Mesenteric fat pad (tissue), 1 donor: ENCODE measurements around the gene TBX4. TPM values are rescaled to one million over a fixed set of nuclear protein-coding genes. Genes with fewer than 3 reads are reported as not detected.

Source experiments
- DNase-seq: peaks from one replicate; pipeline ENCODE4 v3.0.0-alpha.2; 2020; ENCODE audit warnings: low spot score
- total RNA-seq: library from RNA; stranded (reverse); fragmentation: NEBNext Ultra II Directional; extraction: Animal tissue kit (Norgen Biotek cat#: 25700); gene quantifications from one replicate; pipeline ENCODE4 v1.2.1, GENCODE V29; 2021
- donor health status: DM: yes; HTN: yes; CAD: no.

TBX4 gene
- total RNA-seq, 1 donor from 2014 or later: 0.19 TPM

DNA sequence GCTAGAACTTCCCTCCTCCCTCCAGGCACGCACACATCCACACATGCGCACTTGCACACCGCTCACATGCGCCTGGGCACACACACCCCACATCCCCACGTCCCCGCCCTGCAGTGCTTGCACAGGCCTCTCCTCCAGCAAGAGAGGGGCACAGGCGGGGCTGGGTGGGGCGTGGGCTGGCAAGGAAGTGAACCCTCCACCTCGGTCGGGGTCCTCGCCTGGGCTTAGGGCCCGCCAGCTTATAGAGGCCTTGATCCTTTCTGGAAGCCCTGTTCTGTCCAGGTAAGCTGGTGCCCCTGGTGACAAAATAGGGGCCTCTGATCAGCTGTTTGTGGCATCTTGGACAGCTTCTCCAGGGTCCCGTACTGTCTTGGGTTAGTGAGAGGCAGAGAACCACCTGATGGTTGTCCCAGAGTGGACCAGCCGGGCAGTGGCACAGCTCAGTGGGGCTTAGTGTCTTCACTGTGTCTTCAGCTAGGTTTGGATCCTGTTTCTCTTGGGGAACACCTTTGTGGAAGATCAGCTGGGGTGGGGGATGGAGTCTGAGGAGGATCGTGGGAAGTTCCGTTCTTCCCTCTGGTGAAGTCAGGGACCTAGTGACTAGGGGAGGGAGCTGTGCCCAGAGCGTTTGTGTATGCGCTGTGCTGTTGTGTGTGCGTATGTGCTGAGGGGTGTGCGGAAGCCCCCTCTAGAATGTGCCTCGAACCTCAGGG is 12.1 kb downstream of the TBX4 start:
- DNase-seq: peak; percentile 75

DNA sequence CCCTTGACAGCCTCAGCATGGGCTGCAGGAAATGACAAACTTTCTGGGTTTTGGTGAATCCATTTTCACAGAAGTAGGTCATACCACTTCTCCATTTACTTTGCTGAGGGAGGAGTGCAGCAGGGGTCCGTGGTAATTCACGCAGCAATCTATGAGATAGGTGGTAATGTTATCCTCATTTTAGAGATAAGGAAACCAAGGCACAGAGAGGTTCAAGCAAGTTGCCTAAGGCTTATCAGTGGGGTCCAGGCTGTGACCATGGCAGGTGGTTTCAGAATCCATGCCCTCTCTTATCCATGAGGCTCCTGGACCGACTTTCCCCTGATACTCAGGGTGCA is 12.6 kb downstream of the TBX4 start:
- DNase-seq: no peak

DNA sequence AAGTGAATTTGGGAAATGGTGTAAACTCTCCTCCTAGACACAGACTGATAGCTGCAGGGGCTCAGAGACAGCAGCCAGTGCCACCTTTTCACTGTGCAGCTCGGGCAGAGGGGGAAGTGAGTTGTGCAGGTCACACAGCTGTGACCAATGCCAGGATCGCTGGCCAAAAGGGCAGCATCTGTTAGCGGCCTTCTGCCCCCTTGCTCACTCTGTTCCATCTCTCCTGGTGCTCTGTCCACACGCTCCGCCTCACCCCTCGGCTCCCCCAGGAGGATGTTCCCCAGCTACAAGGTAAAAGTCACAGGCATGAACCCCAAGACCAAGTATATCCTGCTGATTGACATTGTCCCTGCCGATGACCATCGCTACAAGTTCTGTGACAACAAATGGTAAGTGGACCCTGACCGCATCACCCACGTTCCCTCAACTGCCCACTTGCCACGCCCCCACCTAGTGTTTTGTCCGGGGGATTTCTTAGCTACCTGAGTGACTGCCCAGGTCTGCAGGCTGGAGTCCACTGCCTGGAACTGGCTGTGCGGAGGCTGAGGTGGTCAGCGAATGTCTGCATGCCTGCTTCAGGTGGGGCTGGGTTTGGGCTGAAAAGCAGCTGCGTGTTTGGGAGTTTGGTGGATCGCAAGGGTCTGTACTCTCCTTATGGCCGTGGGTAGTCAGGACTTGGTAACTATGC is 13.5 kb downstream of the TBX4 start:
- DNase-seq: peak; percentile 81

DNA sequence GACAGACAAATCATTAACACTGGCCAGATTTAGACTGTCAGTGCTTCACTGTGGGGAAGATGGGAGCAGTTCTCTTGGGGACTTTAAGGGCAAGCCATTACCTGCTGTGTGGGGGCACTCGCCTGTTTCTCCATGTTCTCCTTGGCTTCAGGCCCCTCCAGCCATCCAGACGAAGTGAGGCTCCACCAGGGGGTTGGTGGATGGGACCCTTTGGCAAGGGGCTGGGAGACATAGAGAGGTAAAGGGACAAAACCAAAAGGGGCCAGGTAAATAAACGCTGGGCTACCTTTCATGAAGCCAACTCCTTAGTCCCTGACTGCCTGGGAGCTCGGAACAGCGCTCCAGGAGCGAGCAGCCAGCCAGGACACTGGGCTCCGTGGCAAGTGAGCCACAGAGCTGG is 14.0 kb downstream of the TBX4 start:
- DNase-seq: no peak

DNA sequence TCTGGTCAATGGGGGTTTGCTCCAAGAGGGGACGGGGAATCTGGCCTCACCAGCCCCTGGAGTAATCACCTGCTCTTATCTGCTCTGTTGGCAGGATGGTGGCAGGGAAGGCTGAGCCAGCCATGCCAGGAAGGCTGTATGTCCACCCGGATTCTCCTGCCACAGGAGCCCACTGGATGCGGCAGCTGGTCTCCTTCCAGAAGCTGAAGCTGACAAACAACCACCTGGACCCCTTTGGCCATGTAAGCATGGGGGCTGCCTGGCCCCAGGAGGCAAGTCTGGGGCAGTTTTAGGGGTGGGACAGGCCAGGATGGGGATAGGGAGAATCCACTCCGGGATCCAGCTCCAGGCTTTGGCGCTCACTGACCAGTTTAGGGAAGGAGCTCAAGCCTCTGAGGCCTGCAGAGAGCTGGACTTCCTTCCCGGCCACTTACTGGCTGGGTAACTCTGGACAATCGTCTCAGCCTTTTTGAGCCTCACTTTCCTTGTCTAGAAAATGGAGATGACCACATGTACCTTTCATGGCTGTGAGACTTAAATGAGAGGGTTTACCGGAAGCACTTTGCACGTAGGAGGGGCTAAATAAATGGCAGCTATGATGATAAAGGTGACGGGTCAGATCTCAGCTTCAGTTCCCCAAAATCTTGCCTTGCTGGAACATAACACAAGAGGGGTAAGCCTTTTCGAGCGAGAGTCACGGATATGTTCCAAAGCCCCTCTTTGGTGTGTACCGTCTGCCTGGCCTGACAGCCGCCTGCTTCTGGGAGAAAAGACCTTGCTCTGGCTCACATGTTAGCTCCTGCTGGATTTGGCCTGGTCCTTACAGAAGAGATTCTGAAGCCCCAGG is 15.4 kb downstream of the TBX4 start:
- DNase-seq: no peak

DNA sequence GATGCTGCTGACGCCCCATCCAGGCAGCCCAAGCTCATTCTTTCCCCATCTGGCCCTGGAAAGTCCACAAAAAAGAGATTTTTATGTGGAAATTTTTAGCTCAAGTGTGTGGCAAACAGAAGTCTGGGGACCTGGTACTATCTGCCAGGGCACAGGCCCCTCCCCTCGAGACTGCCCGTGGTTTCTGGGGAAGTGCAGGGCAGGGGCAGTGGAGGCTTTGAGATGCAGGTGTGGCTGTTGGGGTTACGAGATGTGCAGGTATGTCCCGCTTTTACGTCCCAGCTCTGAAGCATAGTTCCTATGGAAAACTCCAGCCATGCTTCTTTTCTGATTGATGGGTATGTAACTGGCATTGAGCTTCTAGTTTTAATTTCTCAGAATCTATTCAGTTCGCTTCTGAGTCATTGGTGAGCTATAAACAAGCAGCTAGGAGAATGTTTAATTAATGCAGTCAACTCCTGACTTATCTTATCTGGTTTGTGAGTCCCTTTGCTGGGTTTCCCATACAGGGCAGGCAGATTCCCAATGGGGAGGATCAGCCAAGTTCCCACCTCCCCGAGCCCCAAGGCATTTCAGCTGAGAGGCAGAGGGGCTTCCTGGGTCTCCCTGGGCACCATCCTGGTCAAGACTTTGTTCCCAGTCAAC is 16.2 kb downstream of the TBX4 start:
- no peak for DNase-seq

DNA sequence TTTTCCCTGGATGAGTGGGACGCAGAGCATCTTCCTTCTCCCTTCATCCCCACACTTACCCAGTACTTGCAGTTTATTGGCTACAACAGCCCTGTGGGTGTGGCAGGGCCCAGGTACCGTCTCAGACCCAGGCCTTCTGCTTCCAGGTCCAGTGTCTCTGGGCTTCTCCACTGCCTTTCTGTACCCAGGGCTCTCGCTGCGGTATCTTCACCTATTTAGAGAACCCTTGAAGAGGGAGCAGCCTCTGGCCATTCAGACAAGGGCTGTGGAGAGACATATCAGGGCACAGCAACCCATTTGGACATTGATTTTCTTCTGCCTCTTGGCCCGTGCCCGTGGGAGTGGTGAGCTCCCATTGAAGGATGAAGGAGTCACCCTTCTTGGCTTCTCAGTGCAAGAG is 17.3 kb downstream of the TBX4 start:
- no peak for DNase-seq

DNA sequence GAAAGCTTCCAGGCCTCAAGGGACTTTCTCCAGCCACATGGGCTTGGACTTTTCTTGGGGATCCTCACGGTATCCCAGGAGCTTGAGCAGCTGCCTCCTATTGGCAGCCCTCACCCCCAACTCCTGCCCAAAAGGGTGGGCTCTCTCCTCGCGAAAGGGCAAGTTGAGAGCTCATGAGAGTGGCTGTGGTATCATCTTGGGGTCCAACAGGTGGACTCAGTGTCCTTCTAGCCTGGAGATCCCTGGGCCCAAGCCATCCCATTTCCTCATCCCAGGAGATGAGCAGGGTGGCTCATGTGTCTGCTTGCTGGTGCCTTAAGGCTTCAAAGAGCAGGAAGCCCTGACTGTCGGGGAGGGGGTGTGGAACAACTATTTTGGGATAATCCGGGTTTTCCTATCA is 17.7 kb downstream of the TBX4 start:
- DNase-seq: no peak

DNA sequence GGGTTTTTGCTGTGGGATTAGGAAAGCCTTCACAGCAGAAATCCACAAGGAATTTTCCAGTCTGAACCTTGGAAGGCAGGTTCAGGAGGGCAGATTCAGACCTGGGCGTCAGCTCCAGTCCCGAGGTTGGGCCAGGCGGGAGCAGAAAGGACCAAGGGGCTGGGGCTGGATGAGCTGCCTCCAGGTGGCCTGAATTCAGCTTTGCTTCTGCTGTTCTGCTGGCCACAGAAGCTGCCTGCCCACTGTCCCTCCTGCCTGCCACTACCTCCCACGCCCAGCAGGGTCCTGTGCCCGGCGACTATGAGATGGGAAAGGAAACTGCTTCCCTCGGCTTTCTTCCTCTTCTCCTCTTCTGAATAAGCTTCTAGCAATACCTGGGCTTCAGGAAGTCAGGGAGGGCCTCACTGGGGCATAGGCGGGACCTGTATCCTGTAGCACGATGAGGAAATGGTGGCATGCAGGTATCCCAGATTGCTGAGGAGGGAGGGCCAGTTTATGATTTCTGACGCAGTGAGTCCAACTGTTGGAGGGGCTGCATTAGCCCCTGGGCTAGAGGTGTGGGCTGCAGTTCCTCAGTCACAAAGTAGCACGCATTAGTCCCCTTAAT is 18.4 kb downstream of the TBX4 start:
- DNase-seq: no peak

DNA sequence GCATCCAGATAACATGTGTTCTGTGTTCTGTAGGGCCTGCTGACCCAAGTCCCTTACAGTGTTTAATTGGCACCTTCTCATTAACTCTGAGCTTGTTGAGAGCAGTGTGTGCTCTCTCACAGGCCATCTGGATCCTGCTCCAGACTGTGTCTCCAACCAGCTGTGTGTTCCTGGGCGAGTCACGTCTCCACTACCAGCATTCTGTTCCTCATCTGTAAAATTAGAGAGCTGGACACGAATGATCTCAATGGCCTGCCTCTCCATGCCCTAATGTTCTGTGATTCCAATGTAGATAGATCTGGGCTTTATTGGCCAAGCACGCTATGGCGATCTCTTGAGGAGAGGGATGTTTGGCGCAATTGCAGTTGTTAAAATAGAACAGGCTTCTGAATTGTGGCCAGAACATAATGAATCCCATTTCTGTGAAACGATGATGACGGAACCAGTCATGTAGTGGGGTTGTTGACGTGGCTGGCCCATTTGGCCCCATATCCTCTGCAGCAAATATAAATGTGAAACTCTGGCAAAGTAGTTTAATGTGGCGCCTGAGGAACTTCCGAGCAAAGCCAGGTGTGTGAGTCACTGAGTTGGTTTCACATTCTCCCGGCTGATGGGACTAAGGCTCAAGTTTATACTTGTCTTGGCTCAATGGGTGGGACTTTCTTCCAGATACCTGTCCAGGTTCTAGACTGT is 22.2 kb downstream of the TBX4 start:
- DNase-seq: no peak

DNA sequence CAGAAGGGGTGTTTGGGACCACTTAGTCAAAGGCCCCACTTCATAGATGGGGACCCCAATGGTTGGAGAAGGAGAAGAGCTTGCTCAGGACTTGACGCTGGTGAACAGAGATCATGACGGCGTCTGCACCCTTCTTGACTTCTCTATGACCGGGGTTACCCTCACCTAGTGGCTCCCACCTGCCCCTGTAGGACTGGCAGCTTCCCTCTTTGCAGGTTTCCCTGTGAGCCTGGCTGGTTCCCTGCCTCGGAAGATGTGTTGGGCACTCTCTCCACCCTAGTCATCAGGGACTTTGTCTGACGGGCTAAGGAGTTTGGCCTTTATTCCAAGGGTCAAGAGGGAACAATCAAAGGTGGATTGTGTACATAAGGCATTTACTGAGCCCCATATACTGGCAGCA is 22.7 kb downstream of the TBX4 start:
- no peak for DNase-seq

DNA sequence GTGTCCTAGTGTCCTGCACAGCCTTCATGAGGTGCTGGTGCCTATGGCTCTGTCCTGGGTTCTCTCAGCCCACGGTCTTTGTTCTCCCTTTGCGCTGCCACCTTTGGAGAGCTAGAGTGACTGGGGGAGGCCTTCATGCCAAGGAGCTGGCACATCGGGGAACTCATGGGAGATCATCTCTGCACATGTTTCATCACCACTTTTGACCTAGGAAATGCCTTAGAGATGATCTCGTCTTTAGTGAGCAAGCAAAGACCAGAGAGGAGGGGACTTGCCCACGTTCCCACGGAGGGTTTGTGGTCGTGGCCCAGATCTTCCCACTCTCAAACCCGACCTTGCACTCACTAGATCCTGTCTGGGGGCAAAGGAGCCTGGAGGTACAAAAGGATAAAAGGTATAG is 23.5 kb downstream of the TBX4 start:
- no peak for DNase-seq

DNA sequence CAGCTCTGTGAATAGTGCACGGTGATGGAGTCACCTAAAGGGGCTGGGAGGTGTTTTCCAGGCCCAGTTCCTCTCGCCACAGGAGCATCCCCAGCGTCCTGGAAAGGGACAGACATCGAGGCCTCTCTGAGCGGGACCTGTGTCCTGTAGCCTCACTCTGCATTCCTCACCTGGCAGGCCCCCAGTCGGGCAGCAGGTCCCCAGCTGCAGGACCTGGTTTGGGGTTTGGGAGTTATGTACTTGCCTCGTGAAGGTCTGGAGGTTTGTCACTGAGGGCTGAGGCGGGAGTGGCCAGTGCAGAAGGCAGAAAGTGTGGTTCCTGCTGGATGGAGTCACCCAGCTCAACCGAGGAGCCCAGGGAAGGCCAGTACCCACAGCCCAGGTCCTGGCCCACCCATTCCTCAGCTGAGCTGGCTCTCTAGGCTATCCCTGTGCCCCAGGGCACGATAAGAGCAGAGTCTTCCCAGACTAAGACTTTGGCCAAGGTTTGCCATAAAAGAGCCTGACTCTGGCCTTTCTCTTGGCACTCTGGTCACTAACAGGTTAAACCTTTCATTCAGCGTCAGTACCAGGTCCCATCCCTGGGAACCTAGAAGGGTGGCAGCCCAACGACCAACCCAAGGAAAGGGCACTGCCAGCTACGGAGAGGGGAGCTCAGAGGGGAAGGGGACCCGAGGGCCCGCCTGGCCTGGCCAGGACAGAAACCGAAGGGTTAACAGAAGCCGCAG is 24.4 kb downstream of the TBX4 start:
- peak; percentile 72 for DNase-seq

DNA sequence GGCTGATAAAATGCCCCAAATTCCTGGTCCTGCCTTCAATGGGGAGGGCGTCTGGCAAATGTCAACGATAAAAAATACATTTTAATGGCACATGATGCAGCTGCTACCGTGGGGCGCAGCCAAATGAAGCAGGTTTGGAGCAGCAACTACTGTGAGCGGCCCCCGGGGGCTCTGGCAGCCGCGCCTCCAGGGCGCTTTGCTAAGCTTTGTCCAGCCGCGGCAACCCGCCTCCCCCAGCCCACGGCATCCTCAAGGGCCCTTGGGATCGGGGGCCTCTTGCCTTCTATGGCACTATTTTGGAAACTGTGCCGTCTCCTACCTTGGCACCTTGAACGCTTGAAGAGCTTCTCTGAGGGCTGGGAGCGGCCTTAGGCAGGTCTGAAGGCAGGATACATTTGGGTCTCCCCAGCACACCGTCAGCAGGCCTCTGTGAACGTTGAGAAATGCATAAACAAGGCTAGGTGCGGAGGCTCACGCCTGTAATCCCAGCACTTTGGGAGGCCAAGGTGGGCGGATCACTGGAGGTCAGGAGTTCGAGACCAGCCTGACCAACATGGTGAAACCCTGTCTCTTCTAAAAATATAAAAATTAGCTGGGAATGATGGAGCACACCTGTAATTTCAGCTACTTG is 25.1 kb downstream of the TBX4 start:
- peak; percentile 62 for DNase-seq

DNA sequence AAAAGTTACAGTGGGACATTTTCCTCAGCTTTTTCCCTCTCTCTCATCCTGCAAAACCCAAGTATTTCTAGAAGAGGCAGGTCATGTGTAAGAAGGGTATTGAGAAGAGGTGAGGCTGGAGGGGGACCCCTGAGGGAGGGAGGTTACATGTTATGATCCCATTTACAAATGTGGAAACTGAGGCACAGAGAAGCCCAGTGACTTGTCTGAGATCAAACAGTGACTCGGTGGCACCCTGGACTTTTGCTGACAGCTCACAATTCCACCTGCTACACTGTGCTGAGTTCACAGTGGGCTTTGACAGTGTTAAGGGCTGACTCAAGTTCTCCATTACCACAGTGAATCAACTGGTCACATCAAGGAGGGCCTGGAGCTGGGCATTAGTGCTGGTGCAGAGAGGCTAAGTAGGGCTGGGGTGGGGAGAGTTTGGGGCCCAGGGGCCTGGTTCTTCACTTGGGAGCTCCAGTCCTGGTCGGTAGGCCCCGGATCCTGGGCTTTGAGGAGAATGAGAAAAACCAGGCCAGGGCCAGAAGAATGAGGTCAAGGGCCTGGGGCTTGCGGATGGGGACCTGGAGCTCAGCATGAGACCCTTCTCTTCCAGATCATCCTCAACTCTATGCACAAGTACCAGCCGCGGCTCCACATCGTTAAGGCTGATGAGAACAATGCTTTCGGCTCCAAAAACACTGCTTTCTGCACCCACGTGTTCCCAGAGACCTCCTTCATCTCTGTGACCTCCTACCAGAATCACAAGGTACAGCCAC is 26.0 kb downstream of the TBX4 start:
- no peak for DNase-seq

DNA sequence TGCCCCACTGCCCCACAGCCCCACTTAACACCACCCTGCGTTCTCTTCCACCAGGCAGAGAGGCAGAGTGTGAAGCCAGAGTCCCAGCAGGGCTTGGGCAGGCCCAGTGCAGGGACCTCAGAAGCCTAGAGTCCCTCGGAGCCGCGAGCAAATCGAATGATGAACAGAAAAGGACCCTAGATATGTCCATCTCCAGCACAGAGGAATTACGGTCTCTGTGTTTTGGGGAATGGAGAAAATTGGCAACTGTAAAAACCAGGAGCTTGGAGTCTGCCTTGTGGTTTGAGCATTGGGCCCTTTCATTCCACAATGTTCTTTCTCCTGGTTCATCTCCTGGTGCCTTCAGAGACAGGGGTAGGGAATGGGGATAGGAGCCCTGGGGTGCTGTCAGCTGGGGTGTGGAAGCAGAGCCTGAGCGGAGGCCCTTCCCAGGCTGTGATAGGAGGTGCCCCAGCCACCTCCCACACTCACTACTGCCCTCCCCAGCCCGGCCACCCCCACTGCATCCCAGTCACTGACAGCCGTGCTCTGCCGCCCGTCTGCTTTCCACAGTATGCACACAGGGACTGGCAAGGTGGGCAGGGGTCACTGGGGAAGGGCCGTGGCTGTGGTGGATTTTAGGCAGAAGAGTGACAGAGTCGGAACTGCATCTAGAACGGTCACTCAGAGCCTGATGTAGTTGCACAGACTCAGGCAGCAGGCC is 26.7 kb downstream of the TBX4 start:
- DNase-seq: no peak

DNA sequence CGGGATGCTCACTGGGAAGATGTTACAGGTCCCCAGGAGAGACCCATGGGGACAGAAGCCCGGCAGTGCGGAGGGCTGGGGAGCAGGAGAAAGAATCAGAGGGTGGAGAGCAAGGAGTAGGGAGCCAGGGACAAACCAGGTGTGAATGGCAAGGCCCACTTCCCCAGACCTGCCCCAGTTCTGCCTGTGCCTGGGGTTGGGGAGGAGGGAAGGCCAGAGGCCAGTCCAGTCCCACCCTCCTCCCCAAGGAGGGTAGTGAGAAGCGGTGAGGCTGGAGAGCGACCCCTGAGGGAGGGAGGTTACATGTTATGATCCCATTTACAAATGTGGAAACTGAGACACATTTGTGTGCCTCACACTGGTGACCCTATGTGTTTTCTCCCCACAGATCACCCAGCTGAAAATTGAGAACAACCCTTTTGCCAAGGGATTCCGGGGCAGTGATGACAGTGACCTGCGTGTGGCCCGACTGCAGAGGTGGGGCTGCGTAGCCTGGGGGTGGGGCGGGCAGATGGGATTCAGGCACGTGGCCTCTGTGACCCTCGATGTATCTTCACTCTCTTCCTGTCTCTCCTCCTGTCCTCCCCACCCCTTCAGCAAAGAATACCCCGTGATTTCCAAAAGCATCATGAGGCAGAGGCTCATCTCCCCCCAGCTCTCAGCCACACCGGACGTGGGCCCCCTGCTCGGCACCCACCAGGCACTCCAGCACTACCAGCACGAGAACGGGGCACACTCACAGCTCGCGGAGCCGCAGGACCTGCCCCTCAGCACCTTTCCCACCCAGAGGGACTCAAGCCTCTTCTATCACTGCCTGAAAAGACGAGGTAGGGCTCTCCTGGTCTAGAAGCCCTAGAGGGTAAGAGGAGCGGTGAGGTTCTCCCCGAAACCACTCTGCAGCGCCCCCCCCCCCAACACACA is 27.5 kb downstream of the TBX4 start:
- peak; percentile 41 for DNase-seq
